ENCODE data around the gene LIPC. TPM values are rescaled to one million over a fixed set of nuclear protein-coding genes. Genes with fewer than 3 reads are reported as not detected.

Gene LIPC
- total RNA-seq, 2 donors from 2014 or later, result 0.69 to 1.5 TPM

DNA sequence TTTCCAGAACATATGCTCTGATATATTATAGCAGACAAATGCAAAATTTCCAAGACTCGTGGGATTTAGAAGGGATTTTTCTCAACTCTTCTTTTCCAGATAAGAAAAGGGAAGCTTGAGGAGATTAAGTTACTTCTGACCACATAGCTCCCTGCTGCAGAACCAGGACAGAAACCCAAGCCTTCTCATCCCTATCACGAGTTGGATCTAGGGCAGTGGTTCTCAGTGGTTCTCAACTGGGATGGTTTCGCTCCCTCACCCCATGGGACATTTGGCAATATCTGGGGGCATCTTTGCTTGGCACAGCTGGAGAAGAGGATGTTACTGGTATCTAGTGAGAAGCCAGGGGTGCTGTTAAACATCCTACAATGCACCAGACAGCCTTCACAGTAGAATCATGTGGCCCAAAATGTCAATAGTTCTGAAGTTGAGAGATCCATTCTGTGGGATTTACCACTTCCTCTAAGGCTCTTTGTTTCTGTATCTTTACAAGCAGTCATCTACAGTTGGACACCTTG lies 64.2 kb downstream of the LIPC start:
- no peaks in the 10 kb centered on the region for H3K36me3 Mint-ChIP-seq
- peaks cover 14 to 32% of the 10 kb centered on the region in 2 donors for H3K4me1 Mint-ChIP-seq (ENCODE audit: low read depth in 2 of 2)
- DNase-seq (ENCODE audit: low spot score) (no peak), ATAC-seq (no peak)
- H3K4me3 Mint-ChIP-seq, result no peak overlapping the region
- H3K27me3 Mint-ChIP-seq, result peaks cover 0 to 3% of the 10 kb centered on the region in 2 donors
- H3K9me3 Mint-ChIP-seq, result no peaks in the 10 kb centered on the region
- peak overlapping the region in 1 of 2 donors; percentile 52 for H3K27ac Mint-ChIP-seq

DNA sequence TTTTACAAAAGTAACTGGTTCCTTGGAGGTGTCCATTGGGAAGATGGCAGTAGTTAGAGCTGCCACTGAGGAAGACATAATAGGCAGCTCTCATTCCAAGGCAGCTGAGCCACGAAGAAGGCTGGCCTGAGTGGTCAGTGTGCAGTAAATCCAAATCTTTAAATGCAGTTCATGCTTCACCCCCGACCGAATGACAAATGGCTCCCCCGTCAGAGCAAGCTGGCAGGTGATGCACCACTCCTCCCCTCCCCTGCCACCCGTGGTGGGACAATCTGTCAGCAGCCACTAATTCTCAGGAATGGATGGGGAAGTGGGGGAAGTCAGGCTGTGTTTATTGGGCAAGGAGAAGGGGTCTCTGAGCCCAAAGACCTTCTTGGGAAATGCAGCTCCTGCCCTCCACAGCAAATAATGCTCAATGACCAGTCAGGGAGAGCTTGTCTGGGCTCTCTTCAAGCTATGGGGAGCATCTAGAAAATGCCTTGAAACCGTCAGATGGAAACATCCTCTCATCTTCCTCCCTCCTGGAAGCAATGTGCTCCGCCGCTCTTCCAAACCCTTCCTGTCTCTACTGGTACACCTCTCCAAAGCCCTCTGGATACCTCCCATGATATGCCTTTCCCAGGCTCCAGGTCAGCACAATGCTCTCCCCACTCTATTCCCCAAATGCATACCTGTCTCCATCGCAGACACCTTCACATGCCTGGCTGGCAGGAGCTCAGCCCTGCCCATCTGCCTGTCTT lies 65.4 kb downstream of the LIPC start:
- ATAC-seq (no peak), DNase-seq (ENCODE audit: low spot score) (no peak)
- H3K27ac Mint-ChIP-seq, result peak overlapping the region in 1 of 2 donors; percentile 60
- H3K4me3 Mint-ChIP-seq, result no peak overlapping the region
- H3K4me1 Mint-ChIP-seq (ENCODE audit: low read depth in 2 of 2), result peaks cover 14 to 34% of the 10 kb centered on the region in 2 donors
- H3K36me3 Mint-ChIP-seq, result no peaks in the 10 kb centered on the region
- peaks cover 0 to 3% of the 10 kb centered on the region in 2 donors for H3K27me3 Mint-ChIP-seq
- no peaks in the 10 kb centered on the region for H3K9me3 Mint-ChIP-seq

DNA sequence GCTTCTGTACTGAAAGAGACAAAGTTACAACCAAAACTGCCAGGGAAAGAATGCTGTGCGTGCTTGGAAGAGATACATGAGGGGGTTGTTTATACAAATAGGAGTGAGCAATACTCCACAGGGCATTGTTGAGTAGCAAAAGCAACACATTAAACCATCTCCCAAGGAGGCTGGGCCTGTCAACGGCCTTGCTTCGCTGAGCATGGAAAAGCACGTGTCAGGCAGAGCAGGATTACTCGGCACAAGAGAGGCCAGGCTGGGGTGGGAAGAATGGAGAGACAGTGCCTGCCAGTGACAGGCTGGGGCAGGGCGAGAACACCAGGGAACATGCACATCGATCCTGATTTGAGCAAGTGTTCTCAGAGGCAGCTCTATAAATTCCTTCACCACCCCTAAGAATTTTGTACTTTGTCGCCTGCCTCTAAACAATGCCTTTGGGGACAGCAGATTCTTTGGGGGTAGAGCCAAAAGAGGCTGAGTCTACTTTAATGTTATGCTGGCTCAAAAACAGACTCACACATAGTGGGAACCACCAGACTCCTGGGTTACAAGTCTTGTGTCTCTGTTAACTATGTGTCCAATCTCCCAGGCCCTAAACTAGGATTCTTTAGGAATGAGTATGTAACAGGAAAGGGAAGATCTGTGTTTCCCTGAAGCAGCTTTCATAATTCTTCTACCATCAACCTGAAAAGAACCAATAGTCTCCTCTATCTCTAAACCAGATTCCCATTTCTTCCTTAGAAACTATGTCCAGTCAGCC lies 67.2 kb downstream of the LIPC start:
- peaks cover 9 to 27% of the 10 kb centered on the region in 2 donors for H3K4me1 Mint-ChIP-seq (ENCODE audit: low read depth in 2 of 2)
- DNase-seq (ENCODE audit: low spot score) (no peak), ATAC-seq (no peak)
- no peaks in the 10 kb centered on the region for H3K9me3 Mint-ChIP-seq
- peak overlapping the region in 1 of 2 donors; percentile 26 for H3K27ac Mint-ChIP-seq
- no peaks in the 10 kb centered on the region for H3K36me3 Mint-ChIP-seq
- peaks cover 0 to 3% of the 10 kb centered on the region in 2 donors for H3K27me3 Mint-ChIP-seq
- no peak overlapping the region for H3K4me3 Mint-ChIP-seq

DNA sequence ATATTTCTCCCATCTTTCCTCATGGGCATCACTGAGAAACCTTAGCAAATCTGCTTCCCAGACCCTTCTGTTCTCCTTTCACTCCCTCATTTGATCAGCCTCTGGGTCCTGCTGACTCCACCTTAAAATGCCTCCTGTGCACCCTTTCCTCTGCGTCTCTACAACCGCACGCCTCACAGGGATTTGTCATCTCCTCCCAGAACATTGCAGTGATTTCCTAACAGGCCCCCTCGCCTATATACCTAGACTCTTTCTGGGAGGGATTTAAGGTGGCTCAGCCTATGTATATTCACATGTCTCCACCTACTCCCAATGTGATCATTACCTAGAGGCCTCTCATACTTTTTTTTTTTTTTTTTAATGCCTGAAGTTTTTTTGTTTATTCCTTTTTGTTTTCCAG lies 69.2 kb downstream of the LIPC start:
- Mint-ChIP-seq H3K27ac (peak overlapping the region in 1 of 2 donors; percentile 10), H3K27me3 (peaks cover 0 to 3% of the 10 kb centered on the region in 2 donors), H3K4me3 (no peak overlapping the region), H3K4me1 (ENCODE audit: low read depth in 2 of 2) (peaks cover 10 to 27% of the 10 kb centered on the region in 2 donors), H3K36me3 (no peaks in the 10 kb centered on the region), H3K9me3 (no peaks in the 10 kb centered on the region)
- no peak for ATAC-seq
- DNase-seq (ENCODE audit: low spot score), result no peak

DNA sequence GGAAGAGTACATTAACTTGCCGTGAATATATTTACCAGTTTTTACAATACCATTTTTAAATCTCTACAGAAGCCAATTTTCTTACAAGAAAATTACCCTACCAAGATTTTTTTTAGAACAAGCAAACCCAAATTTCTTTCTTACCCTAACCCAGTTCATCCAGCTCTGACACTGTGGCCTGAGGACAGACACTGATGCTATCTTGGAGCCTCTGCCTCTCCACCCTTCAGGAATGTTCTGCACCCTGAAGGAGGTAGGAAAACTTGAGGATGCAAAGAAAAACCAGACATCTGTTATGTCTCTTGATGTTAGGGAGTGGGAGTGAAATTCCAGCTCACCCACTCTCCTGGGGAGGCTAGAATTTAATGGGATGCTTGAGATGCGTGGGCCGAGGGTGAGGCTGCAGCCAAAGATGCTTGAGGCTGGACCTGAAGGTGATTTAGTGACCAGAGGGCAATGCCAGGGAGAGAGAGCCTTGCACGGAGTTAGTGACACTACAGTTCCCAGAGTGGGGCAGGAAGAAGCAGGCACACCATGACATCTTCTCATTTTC lies 69.9 kb downstream of the LIPC start:
- no peak for ATAC-seq
- Mint-ChIP-seq H3K27me3 (peaks cover 0 to 3% of the 10 kb centered on the region in 2 donors), H3K4me1 (ENCODE audit: low read depth in 2 of 2) (peaks cover 5 to 24% of the 10 kb centered on the region in 2 donors), H3K4me3 (no peak overlapping the region), H3K36me3 (no peaks in the 10 kb centered on the region), H3K9me3 (no peaks in the 10 kb centered on the region), H3K27ac (peak overlapping the region in 1 of 2 donors; percentile 10)
- DNase-seq (ENCODE audit: low spot score), result no peak

DNA sequence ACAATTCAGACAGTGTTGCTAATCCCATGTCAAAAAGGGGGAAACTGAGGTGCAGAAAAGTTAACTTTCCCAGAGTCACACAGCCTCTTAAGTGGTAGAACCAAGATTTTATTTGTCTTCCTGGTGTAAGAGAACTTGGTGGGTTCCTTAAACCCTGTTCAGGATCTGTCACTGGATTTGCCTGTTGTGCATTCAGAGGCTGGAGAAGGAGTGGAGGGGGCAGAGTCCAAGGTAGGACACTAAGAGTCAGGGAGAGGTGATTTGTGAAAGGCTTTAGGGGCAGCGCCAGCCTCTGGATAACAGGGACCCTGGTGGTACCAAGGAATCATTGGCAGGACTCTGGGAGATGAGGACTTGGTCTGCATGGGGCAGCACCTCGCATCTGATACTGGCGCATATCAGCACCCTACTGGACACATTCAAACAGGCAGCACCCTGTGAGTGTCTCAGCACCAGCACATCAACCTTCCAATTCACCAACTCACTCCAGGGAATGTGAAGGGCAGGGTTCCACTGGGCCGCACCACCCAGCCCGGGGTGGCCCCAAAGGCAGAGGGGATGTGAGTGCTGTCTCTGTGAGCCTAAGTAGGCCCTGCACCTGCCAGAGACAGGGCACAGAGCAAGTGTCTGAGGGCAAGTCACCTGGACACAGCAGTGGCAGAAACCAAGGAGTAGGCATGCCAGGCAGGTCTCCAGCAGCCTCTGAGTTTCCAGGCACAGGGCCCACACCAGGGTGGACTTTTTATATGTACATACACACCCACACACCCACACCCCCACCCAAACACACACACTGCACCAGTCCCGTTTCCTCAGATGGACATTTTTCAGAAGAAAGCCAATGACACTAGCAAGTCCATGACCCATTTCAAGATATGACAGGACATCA lies 71.6 kb downstream of the LIPC start:
- no peak overlapping the region for H3K4me3 Mint-ChIP-seq
- no peak overlapping the region for H3K27ac Mint-ChIP-seq
- DNase-seq (ENCODE audit: low spot score) (no peak), ATAC-seq (no peak)
- peaks cover 12 to 18% of the 10 kb centered on the region in 2 donors for H3K4me1 Mint-ChIP-seq (ENCODE audit: low read depth in 2 of 2)
- peaks cover 0 to 6% of the 10 kb centered on the region in 2 donors for H3K27me3 Mint-ChIP-seq
- no peaks in the 10 kb centered on the region for H3K9me3 Mint-ChIP-seq
- H3K36me3 Mint-ChIP-seq, result no peaks in the 10 kb centered on the region

DNA sequence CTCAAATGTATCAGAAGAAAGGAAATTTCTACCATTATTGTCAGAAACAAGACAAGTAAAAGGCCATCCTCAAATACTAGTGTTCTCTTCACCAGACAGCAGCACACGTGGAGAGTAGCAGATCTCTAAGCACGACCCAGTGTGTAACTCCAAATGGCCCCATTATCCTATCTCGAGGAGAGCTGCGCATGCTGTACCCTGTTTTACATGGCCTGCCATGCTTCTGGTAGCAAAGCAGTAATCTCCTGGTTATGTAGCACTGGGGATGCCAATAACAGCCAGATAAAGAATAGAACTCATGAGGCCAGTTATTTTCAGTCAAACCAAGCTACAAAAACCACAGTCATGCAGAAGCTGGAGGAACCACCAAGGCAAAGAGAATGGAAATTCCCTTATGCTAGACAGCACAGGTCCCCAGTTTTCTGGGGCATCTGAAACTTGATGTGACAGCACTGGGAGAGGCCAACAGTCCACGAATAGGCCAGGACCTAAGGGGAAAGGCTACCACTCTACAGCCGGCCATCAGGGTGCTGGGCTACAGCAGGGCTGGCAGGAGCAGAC lies 73.0 kb downstream of the LIPC start:
- Mint-ChIP-seq H3K27me3 (peaks cover 0 to 6% of the 10 kb centered on the region in 2 donors), H3K4me3 (no peak overlapping the region), H3K9me3 (no peaks in the 10 kb centered on the region), H3K36me3 (no peaks in the 10 kb centered on the region), H3K4me1 (ENCODE audit: low read depth in 2 of 2) (peaks cover 12 to 14% of the 10 kb centered on the region in 2 donors), H3K27ac (peak overlapping the region in 1 of 2 donors; percentile 64)
- no peak for ATAC-seq
- no peak for DNase-seq (ENCODE audit: low spot score)

DNA sequence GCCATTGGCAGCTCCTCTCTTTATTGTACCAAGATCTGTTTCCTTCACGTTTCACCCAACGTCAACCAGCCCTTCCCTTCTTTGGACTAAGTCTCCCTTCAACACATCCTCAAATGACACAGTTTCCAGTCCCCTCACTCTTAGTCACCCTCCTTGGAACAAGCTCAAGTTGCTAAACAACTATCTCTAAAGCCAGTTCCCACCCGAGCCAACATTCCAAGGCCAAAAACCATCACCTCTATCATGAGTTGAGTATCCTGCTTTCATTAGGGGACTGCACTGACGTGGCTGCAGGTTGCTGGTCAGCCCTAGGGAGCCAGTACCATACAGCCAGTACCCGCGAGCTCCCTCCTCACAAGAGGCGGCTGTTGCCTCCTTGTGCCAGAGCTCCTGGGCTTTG lies 73.8 kb downstream of the LIPC start:
- peaks cover 0 to 6% of the 10 kb centered on the region in 2 donors for H3K27me3 Mint-ChIP-seq
- ATAC-seq (no peak), DNase-seq (ENCODE audit: low spot score) (no peak)
- H3K9me3 Mint-ChIP-seq, result no peaks in the 10 kb centered on the region
- no peaks in the 10 kb centered on the region for H3K36me3 Mint-ChIP-seq
- peaks cover 12 to 13% of the 10 kb centered on the region in 2 donors for H3K4me1 Mint-ChIP-seq (ENCODE audit: low read depth in 2 of 2)
- no peak overlapping the region for H3K27ac Mint-ChIP-seq
- H3K4me3 Mint-ChIP-seq, result no peak overlapping the region

DNA sequence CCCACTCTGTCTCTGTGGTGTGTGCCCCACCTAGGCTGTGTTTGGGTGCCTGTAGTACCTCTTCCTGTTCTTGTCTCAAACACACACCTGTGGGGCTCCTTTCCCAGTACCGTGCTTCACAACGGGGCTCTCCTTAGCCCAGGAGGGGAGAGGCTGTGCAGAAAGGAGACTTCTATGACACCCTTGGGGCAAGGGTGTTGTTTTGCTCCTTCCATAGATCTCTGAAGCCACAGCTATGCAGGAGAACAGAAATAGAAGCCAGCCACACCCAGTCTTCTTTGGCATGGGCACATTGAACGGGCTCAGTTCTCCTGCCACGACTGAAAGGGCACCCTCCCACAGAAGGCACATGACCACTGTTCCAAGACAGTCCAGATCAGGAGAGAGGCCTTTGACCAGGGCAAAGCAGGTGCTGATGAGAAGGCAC lies 74.3 kb downstream of the LIPC start:
- no peak overlapping the region for H3K4me3 Mint-ChIP-seq
- ATAC-seq, result no peak
- peaks cover 8 to 12% of the 10 kb centered on the region in 2 donors for H3K4me1 Mint-ChIP-seq (ENCODE audit: low read depth in 2 of 2)
- H3K27ac Mint-ChIP-seq, result no peak overlapping the region
- H3K9me3 Mint-ChIP-seq, result no peaks in the 10 kb centered on the region
- H3K27me3 Mint-ChIP-seq, result peaks cover 0 to 6% of the 10 kb centered on the region in 2 donors
- H3K36me3 Mint-ChIP-seq, result no peaks in the 10 kb centered on the region
- no peak for DNase-seq (ENCODE audit: low spot score)

DNA sequence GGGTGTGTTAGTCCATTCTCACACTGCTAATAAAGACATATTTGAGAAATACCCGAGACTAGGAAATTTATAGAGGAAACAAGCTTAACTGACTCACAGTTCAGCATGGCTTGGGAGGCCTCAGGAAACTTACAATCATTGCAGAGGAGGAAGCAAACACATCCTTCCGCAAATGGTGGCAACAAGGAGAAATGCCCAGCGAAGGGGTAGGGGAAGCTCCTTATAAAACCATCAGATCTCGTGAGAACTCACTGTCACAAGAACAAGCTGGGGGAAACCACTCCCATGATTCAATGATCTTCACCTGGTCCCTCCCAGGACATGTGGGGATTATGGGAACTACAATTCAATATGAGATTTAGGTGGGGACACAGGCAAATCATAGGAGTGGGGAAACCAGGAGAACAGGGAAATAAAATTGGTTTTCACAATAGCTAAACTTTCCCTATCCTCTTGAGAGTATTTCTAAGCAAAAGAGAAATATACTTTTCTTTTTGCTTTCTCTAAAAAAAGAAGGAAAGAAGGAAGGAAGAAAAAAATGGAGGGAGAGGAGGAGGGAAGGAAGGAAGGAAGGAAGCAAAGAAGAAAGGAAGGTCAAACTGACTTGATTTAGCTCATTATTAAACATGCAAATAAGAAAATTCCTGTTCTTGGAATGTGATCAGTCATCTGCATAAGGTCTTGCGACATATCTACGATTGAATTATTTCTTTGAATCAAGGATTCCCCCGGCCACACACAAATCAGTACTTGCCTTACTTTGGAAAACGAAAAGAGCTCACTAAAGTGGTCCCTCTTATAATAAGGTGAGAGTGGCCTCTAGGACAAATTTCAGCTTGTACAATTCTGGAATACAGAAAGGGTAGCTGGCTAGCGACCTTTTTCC lies 75.2 kb downstream of the LIPC start:
- ATAC-seq (no peak), DNase-seq (ENCODE audit: low spot score) (no peak)
- peak overlapping the region in 1 of 2 donors; percentile 14 for H3K27ac Mint-ChIP-seq
- no peaks in the 10 kb centered on the region for H3K9me3 Mint-ChIP-seq
- H3K27me3 Mint-ChIP-seq, result peaks cover 0 to 6% of the 10 kb centered on the region in 2 donors
- H3K4me1 Mint-ChIP-seq (ENCODE audit: low read depth in 2 of 2), result peaks cover 7 to 12% of the 10 kb centered on the region in 2 donors
- H3K36me3 Mint-ChIP-seq, result no peaks in the 10 kb centered on the region
- H3K4me3 Mint-ChIP-seq, result no peak overlapping the region

DNA sequence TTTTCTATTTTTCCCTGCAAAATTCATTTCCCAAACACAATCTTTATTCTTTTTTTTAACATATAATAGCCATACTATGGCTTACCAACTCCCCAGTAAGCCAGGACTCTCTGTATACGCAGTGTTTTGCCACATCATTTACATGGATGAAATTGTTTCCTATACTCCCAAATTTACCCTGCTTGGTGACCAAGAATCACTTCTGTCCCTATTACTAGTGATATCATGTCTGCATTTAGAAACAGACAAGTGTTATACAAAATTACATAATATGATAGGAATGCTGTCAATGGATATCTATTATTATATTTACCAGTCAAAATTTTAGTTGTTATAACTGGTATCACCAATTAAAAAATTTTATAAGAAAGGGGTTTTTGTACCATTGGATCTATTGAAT lies 77.8 kb downstream of the LIPC start:
- Mint-ChIP-seq H3K27me3 (peaks cover 0 to 6% of the 10 kb centered on the region in 2 donors), H3K4me1 (ENCODE audit: low read depth in 2 of 2) (peaks cover 7 to 10% of the 10 kb centered on the region in 2 donors), H3K9me3 (no peaks in the 10 kb centered on the region), H3K36me3 (no peaks in the 10 kb centered on the region), H3K4me3 (no peak overlapping the region), H3K27ac (no peak overlapping the region)
- no peak for ATAC-seq
- no peak for DNase-seq (ENCODE audit: low spot score)
